Measurements from ENCODE around the gene IL1A. TPM values are rescaled to one million over a fixed set of nuclear protein-coding genes. Genes with fewer than 3 reads are reported as not detected.

IL1A gene
- total and polyA plus RNA-seq, 2 donors from 2014 or later: 0.13 TPM; not detected in 1

DNA sequence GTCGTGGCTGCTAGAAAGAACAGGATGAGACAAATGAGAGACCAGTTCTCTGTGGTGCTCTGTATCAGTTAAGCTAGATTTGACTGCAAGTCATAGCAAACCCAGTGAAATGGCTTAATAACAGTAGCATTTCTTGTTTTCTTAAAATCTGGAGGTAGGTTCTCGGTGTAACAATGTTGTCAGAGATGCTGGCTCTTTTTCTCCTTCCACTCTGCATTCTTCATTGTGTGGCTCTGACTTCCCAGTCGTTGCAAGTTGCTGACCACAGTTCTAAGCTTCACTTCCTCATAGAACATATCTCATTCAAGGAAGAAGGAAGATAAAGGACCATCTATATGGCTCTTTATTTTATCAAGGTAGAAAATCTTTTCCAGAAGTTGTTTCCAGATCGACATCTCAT, 12.0 kb downstream of the IL1A start:
- TF ChIP-seq, protein P1, sequence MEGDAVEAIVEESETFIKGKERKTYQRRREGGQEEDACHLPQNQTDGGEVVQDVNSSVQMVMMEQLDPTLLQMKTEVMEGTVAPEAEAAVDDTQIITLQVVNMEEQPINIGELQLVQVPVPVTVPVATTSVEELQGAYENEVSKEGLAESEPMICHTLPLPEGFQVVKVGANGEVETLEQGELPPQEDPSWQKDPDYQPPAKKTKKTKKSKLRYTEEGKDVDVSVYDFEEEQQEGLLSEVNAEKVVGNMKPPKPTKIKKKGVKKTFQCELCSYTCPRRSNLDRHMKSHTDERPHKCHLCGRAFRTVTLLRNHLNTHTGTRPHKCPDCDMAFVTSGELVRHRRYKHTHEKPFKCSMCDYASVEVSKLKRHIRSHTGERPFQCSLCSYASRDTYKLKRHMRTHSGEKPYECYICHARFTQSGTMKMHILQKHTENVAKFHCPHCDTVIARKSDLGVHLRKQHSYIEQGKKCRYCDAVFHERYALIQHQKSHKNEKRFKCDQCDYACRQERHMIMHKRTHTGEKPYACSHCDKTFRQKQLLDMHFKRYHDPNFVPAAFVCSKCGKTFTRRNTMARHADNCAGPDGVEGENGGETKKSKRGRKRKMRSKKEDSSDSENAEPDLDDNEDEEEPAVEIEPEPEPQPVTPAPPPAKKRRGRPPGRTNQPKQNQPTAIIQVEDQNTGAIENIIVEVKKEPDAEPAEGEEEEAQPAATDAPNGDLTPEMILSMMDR (IDR thresholded peaks at IDR 0.05; ENCODE audit: borderline replicate concordance, extremely low read depth, insufficient read depth): no peak
- intact Hi-C loops (cut with DNase I): no loop called here
- DNase-seq (no peak), FAIRE-seq (no peak)
- Histone ChIP-seq H3K4me3 (ENCODE audit: low read length in 3 of 3) (no peak overlapping the region), H3K9me3 (ENCODE audit: control insufficient read depth in 2 of 3, insufficient read depth in 1 of 3, low read length in 3 of 3) (no peaks in the 10 kb centered on the region), H3K36me3 (ENCODE audit: control insufficient read depth in 2 of 3, insufficient read depth in 3 of 3, low read length in 3 of 3) (no peaks in the 10 kb centered on the region), H3K27ac (ENCODE audit: low read depth in 2 of 2, low read length in 2 of 2) (no peak overlapping the region), H3K27me3 (ENCODE audit: control insufficient read depth, insufficient read depth, low read length) (no peaks in the 10 kb centered on the region), H3K4me1 (ENCODE audit: control insufficient read depth in 2 of 3, insufficient read depth in 2 of 3, low read depth in 1 of 3, low read length in 3 of 3) (no peaks in the 10 kb centered on the region), H3K9ac (ENCODE audit: low read length in 3 of 3) (no peak overlapping the region)

DNA sequence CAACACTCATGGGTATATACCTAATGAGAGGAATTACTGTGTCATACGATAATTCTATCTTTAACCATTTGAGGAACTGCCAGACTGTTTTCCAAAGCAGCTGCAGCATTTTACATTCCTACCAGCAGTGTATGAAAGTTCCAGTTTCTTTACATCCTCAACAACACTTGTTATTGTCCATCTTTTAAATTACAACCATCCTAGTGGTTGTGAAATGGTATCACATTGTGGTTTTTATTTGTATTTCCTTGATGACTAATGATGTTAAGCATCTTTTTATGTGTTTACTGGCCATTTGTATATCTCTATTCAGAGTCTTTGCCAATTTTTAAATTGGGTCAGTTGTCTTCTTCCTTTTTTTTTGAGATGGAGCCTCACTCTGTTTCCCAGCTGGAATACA, 15.9 kb downstream of the IL1A start:
- peak overlapping the region in 1 of 2 donors; percentile 32 for H3K27ac ChIP-seq (ENCODE audit: low read depth in 2 of 2, low read length in 2 of 2)
- H3K4me1 ChIP-seq (ENCODE audit: control insufficient read depth in 2 of 3, insufficient read depth in 2 of 3, low read depth in 1 of 3, low read length in 3 of 3): peaks cover 0 to 2% (median 0%) of the 10 kb centered on the region in 3 donors
- H3K27me3 ChIP-seq (ENCODE audit: control insufficient read depth, insufficient read depth, low read length): no peaks in the 10 kb centered on the region
- no peak overlapping the region for H3K4me3 ChIP-seq (ENCODE audit: low read length in 3 of 3)
- FAIRE-seq: no peak
- H3K9ac ChIP-seq (ENCODE audit: low read length in 3 of 3): no peak overlapping the region
- no peaks in the 10 kb centered on the region for H3K36me3 ChIP-seq (ENCODE audit: control insufficient read depth in 2 of 3, insufficient read depth in 3 of 3, low read length in 3 of 3)
- no peaks in the 10 kb centered on the region for H3K9me3 ChIP-seq (ENCODE audit: control insufficient read depth in 2 of 3, insufficient read depth in 1 of 3, low read length in 3 of 3)
- TF ChIP-seq, protein P1 (IDR thresholded peaks at IDR 0.05; ENCODE audit: borderline replicate concordance, extremely low read depth, insufficient read depth): no peak
- intact Hi-C loops (cut with DNase I): no loop called here
- DNase-seq: no peak

DNA sequence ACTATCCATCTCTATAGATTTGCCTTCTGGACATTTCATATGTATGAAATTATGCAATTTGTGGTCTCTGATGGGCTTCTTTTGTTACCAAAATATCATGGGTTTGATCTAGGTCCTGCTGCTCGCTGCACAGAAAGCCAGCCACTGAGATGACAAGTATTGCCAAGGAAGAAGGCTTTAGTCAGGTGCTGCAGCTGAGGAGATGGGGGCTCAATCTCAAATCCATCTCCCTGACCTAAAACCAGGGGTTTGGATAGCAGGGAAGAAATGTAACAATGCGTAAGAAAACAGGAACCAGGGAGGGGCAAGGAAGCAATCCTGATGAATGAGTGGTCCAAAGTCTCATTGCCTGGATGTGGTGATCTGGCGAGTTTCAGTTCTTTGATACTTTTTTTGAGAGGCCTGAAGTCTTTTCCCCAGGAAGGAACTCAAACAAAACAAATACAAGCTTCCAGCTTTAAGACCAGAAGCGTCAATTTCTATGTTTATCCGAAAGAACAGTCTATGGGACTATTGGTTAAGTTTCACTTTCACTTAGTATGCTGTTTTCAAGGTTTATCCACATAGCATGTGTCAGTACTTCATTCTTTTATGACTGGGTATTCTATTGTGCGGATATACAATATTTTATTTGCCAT, 16.5 kb downstream of the IL1A start:
- DNase-seq (no peak), FAIRE-seq (no peak)
- peaks cover 0 to 2% (median 0%) of the 10 kb centered on the region in 3 donors for H3K4me1 ChIP-seq (ENCODE audit: control insufficient read depth in 2 of 3, insufficient read depth in 2 of 3, low read depth in 1 of 3, low read length in 3 of 3)
- H3K27me3 ChIP-seq (ENCODE audit: control insufficient read depth, insufficient read depth, low read length): no peaks in the 10 kb centered on the region
- intact Hi-C loops (cut with DNase I): no loop called here
- no peaks in the 10 kb centered on the region for H3K9me3 ChIP-seq (ENCODE audit: control insufficient read depth in 2 of 3, insufficient read depth in 1 of 3, low read length in 3 of 3)
- H3K27ac ChIP-seq (ENCODE audit: low read depth in 2 of 2, low read length in 2 of 2): peak overlapping the region in 1 of 2 donors; percentile 32
- TF ChIP-seq, protein P1 (IDR thresholded peaks at IDR 0.05; ENCODE audit: borderline replicate concordance, extremely low read depth, insufficient read depth): no peak
- no peaks in the 10 kb centered on the region for H3K36me3 ChIP-seq (ENCODE audit: control insufficient read depth in 2 of 3, insufficient read depth in 3 of 3, low read length in 3 of 3)
- no peak overlapping the region for H3K9ac ChIP-seq (ENCODE audit: low read length in 3 of 3)
- peak overlapping the region in 1 of 3 donors; percentile 14 for H3K4me3 ChIP-seq (ENCODE audit: low read length in 3 of 3)

Data from kidney (tissue), 14 donors.